ENCODE results near the gene SYT11. TPM values are rescaled to one million over a fixed set of nuclear protein-coding genes. Genes with fewer than 3 reads are reported as not detected.
A peak's percentile ranks its signal among the peaks of the same experiment; 100 is the strongest.

Gene SYT11
- total and polyA plus RNA-seq, 2 of the 8 experiments (the other 6 are each of a cell fraction or from before 2014, with no cell fraction given) = 7.2 to 9.6 TPM

GRCh38 chr1:155931332-155932038 is 72.1 kb downstream of the SYT11 start:
- TF ChIP-seq CTBP2 (IDR thresholded peaks at IDR 0.05; ENCODE audit: borderline replicate concordance, insufficient read depth, insufficient read length, low read length) = no peak
- no peak for TF ChIP-seq NRF1 (IDR thresholded peaks at IDR 0.05; ENCODE audit: low read depth, low read length)
- TF ChIP-seq SP4 (IDR thresholded peaks at IDR 0.05; ENCODE audit: low read length) = no peak
- no peak for TF ChIP-seq ZNF274 (IDR thresholded peaks at IDR 0.05; ENCODE audit: borderline replicate concordance, extremely low read depth, low read length)
- no peak for TF ChIP-seq GABPA (IDR thresholded peaks at IDR 0.05; ENCODE audit: borderline replicate concordance, insufficient read depth, low read length)
- no peak for TF ChIP-seq PHF8 (conservative IDR thresholded peaks at IDR 0.05; ENCODE audit: low read depth, low read length)
- TF ChIP-seq SP1 (IDR thresholded peaks at IDR 0.05; ENCODE audit: low read depth, low read length) = no peak
- Histone ChIP-seq H3K14ac (ENCODE audit: insufficient read length) (no peak overlapping the region), H3K79me2 (ENCODE audit: control insufficient read depth in 1 of 2, insufficient read depth in 2 of 2, low read length in 2 of 2) (peaks cover 10 to 51% of the 10 kb centered on the region in 2 experiments), H2BK12ac (ENCODE audit: low read depth, low read length) (no peak overlapping the region), H3K4me1 (replicated peaks in 1 of 4; ENCODE audit: control insufficient read depth in 3 of 4, insufficient read depth in 4 of 4, low read length in 3 of 4) (peaks cover 0 to 2% (median 1%) of the 10 kb centered on the region in 4 experiments; a peak in 4 of 7 replicates), H3K4ac (replicated peaks; ENCODE audit: insufficient read length, low read depth, low read length) (no peak overlapping the region), H2AK5ac (ENCODE audit: low read depth, low read length) (no peak overlapping the region), H4K91ac (replicated peaks; ENCODE audit: insufficient read length, low read length) (no peak overlapping the region), H3K23me2 (ENCODE audit: low read depth, low read length) (peaks cover 5% of the 10 kb centered on the region), H4K8ac (ENCODE audit: extremely low read depth, insufficient read depth, low read length) (no peak overlapping the region; the same call in 1 of the 2 replicates), H2BK120ac (replicated peaks; ENCODE audit: low read depth, low read length) (no peak overlapping the region), H3K9ac (replicated peaks in 1 of 4; ENCODE audit: extremely low read depth in 1 of 4, low read depth in 3 of 4, low read length in 3 of 4) (peak overlapping the region in 1 of 4 experiments; percentile 18; a peak in 1 of 7 replicates), H3K9me3 (ENCODE audit: insufficient read depth in 2 of 2, low read depth in 1 of 2, low read length in 1 of 2) (no peaks in the 10 kb centered on the region), H3K4me3 (ENCODE audit: extremely low read depth in 1 of 4, insufficient read depth in 2 of 4, low read depth in 3 of 4, low read length in 4 of 4) (peak overlapping the region in 1 of 4 experiments; percentile 89; a peak in 2 of 8 replicates), H4K20me1 (replicated peaks in 1 of 2; ENCODE audit: control insufficient read depth in 1 of 2, insufficient read depth in 2 of 2, low read length in 2 of 2) (peaks cover 0 to 16% of the 10 kb centered on the region in 2 experiments), H4K5ac (ENCODE audit: insufficient read length, low read depth, low read length) (no peak overlapping the region), H2BK15ac (ENCODE audit: low read length) (no peak overlapping the region), H3K27ac (ENCODE audit: low read depth, low read length) (no peak overlapping the region), H3K36me3 (ENCODE audit: control insufficient read depth in 2 of 4, insufficient read depth in 4 of 4, low read length in 3 of 4) (peaks cover 30 to 68% (median 51%) of the 10 kb centered on the region in 4 experiments), H2AFZ (ENCODE audit: low read length) (no peak overlapping the region), H3K79me1 (ENCODE audit: low read depth, low read length) (peaks cover 2% of the 10 kb centered on the region; the same call in 1 of the 2 replicates), H3K4me2 (ENCODE audit: insufficient read depth in 1 of 2, low read depth in 2 of 2, low read length in 2 of 2) (peak overlapping the region; percentile 23 to 40; a peak in 2 of 4 replicates), H2BK5ac (ENCODE audit: low read depth, low read length) (no peak overlapping the region), H3K23ac (ENCODE audit: insufficient read length) (no peak overlapping the region), H2BK20ac (ENCODE audit: low read length) (no peak overlapping the region), H3K27me3 (replicated peaks in 1 of 4; ENCODE audit: control insufficient read depth in 3 of 4, extremely low read depth in 1 of 4, insufficient read depth in 3 of 4, low read length in 3 of 4) (no peaks in the 10 kb centered on the region), H3K18ac (ENCODE audit: extremely low read depth, low read length) (no peak overlapping the region), H3K56ac (replicated peaks; ENCODE audit: insufficient read length, low read depth, low read length) (no peak overlapping the region)
- DNase-seq (ENCODE audit: low read depth in 1 of 2, low spot score in 2 of 2) = no peak
- FAIRE-seq = no peak
- POLR2A ChIA-PET (ENCODE audit: partially characterized antibody) = interaction anchor here (0.6 to 6.7 kb wide), 6 partner anchors 13 to 164 kb away, joined by 3 to 109 read pairs (median 14); no protein-coding TSS in a partner anchor
- 96% methylated on average over 6 of the region's 7 CpGs; no CpG with 5 or more reads in 1 of the 2 experiments for WGBS, 2 experiments (ENCODE audit: extremely low coverage in 1 of 2, insufficient coverage in 1 of 2, insufficient read length in 1 of 2, insufficient replicate concordance in 2 of 2, low coverage in 1 of 2, low lambda C conversion rate in 2 of 2, missing lambda C conversion rate in 1 of 2)
- CTCF ChIA-PET (ENCODE audit: partially characterized antibody) = interaction anchor here (1.0 to 2.6 kb wide), 11 partner anchors 8 to 161 kb away, joined by 3 to 11 read pairs (median 4); partner anchors contain the start of gene ARHGEF2
